HepG2 (cell line): ENCODE measurements around the gene GPS2. TPM values are rescaled to one million over a fixed set of nuclear protein-coding genes. Genes with fewer than 3 reads are reported as not detected.

Experiments used
- ARNT2 ChIP-seq: sonication (generic); formaldehyde crosslinking; IDR thresholded peaks from 2 replicates; pipeline ENCODE4 v1.8.0; 2022; ENCODE audit warnings: mild to moderate bottlenecking, low read depth, missing genetic modification reagents, moderate library complexity
- ATAD3A ChIP-seq: sonication (generic); formaldehyde crosslinking; IDR thresholded peaks from 2 replicates; pipeline ENCODE4 v1.4.0; 2020; ENCODE audit warnings: missing genetic modification reagents
- DRAP1 ChIP-seq: IDR thresholded peaks from 2 replicates; pipeline ENCODE4 v1.6.1; 2016; ENCODE audit warnings: missing genetic modification reagents, missing compliant biosample characterization
- HES4 ChIP-seq: sonication (generic); formaldehyde crosslinking; IDR thresholded peaks from 2 replicates; pipeline ENCODE4 v1.9.0; 2021; ENCODE audit warnings: mild to moderate bottlenecking, missing genetic modification reagents, borderline replicate concordance
- HNRNPL ChIP-seq: fragments of 200-400 bp; formaldehyde crosslinking; IDR thresholded peaks from 2 replicates; pipeline ENCODE4 v1.6.1; 2017; ENCODE audit warnings: mild to moderate bottlenecking, low read depth, low read length
- HNRNPLL ChIP-seq: fragments of 200-400 bp; formaldehyde crosslinking; IDR thresholded peaks from 2 replicates; pipeline ENCODE4 v1.6.1; 2017; ENCODE audit warnings: mild to moderate bottlenecking, low read depth, low read length; ENCODE audit not compliant: poor library complexity, severe bottlenecking
- IKZF5 ChIP-seq: IDR thresholded peaks from 2 replicates; pipeline ENCODE4 v1.6.1; 2018; ENCODE audit warnings: missing genetic modification reagents, mild to moderate bottlenecking, missing compliant biosample characterization
- KLF13 ChIP-seq: sonication (generic); formaldehyde crosslinking; IDR thresholded peaks from 2 replicates; pipeline ENCODE4 v1.4.0; 2020; ENCODE audit warnings: mild to moderate bottlenecking, missing genetic modification reagents
- NBN ChIP-seq: fragments of 450-650 bp; conservative IDR thresholded peaks from 2 replicates; pipeline ENCODE4 v1.6.1; 2017
- PCBP1 ChIP-seq: fragments of 200-400 bp; formaldehyde crosslinking; IDR thresholded peaks from 2 replicates; pipeline ENCODE4 v1.6.1; 2017; ENCODE audit warnings: mild to moderate bottlenecking, low read depth, low read length, borderline replicate concordance
- PHF20 ChIP-seq: sonication (generic); formaldehyde crosslinking; IDR thresholded peaks from 2 replicates; pipeline ENCODE4 v1.5.0; 2020; ENCODE audit warnings: mild to moderate bottlenecking, missing genetic modification reagents
- POGK ChIP-seq: sonication (generic); formaldehyde crosslinking; conservative IDR thresholded peaks from 2 replicates; pipeline ENCODE4 v1.8.0; 2022; ENCODE audit warnings: mild to moderate bottlenecking, moderate library complexity, missing genetic modification reagents
- SUZ12 ChIP-seq: fragments of 150-350 bp; IDR thresholded peaks from 2 replicates; pipeline ENCODE4 v1.6.1; 2014; ENCODE audit warnings: low read depth, low read length
- TFAP4 ChIP-seq: sonication (generic); IDR thresholded peaks from 2 replicates; pipeline ENCODE4 v1.6.1; 2016; ENCODE audit warnings: low read depth, borderline replicate concordance
- THYN1 ChIP-seq: sonication (generic); formaldehyde crosslinking; IDR thresholded peaks from 2 replicates; pipeline ENCODE4 v1.8.1; 2023; ENCODE audit warnings: low read depth, mild to moderate bottlenecking, moderate library complexity, missing genetic modification reagents, borderline replicate concordance
- TRIM22 ChIP-seq: fragments of 450-650 bp; IDR thresholded peaks from 2 replicates; pipeline ENCODE4 v1.6.1; 2017
- WIZ ChIP-seq: sonication (generic); formaldehyde crosslinking; IDR thresholded peaks from 2 replicates; pipeline ENCODE4 v1.5.1; 2020; ENCODE audit warnings: mild to moderate bottlenecking, missing genetic modification reagents
- ZNF101 ChIP-seq: sonication (generic); formaldehyde crosslinking; IDR thresholded peaks from 2 replicates; pipeline ENCODE4 v1.4.0; 2020; ENCODE audit warnings: mild to moderate bottlenecking, low read depth, missing genetic modification reagents, borderline replicate concordance
- ZNF205 ChIP-seq: IDR thresholded peaks from 2 replicates; pipeline ENCODE4 v1.6.1; 2018; ENCODE audit warnings: missing biosample characterization, missing genetic modification reagents
- ZNF326 ChIP-seq: sonication (generic); formaldehyde crosslinking; IDR thresholded peaks from 2 replicates; pipeline ENCODE4 v1.4.0; 2020; ENCODE audit warnings: missing genetic modification reagents, borderline replicate concordance
- ZNF652 ChIP-seq: IDR thresholded peaks from 2 replicates; pipeline ENCODE4 v1.6.1; 2016; ENCODE audit warnings: low read depth, borderline replicate concordance
- ZNF749 ChIP-seq: sonication (generic); formaldehyde crosslinking; IDR thresholded peaks from 2 replicates; pipeline ENCODE4 v1.8.0; 2022; ENCODE audit warnings: mild to moderate bottlenecking, missing genetic modification reagents, moderate library complexity, borderline replicate concordance
- ZSCAN12 ChIP-seq: sonication (generic); formaldehyde crosslinking; IDR thresholded peaks from 2 replicates; pipeline ENCODE4 v1.9.0; 2021; ENCODE audit warnings: mild to moderate bottlenecking, missing genetic modification reagents
- ZSCAN30 ChIP-seq: sonication (generic); formaldehyde crosslinking; IDR thresholded peaks from 2 replicates; pipeline ENCODE4 v1.5.0; 2020; ENCODE audit warnings: mild to moderate bottlenecking, missing genetic modification reagents
- polyA plus RNA-seq, 8 experiments: library from polyadenylated mRNA; depleted of rRNA in 3 of 8; stranded (reverse) in 7 of 8; unstranded in 1 of 8; fragments of >200 nt; fragmentation: Illumina TruSeq in 4 of 8; extraction: Trizol in 4 of 8; gene quantifications; 2 replicates each; pipeline versions ENCODE4 v1.2.1 to v1.2.3, GENCODE V29; 2011 to 2016; ENCODE audit warnings: low read depth in 4 of 8, missing spikeins in 1 of 8, mixed read lengths in 1 of 8; ENCODE audit not compliant: insufficient read depth in 1 of 8
- total RNA-seq, 5 experiments: library from RNA; depleted of rRNA; stranded (reverse); fragments of >200 nt; fragmentation: Illumina TruSeq; extraction: Trizol; gene quantifications; 2 replicates each; pipeline ENCODE4 v1.2.3, GENCODE V29; 2016; ENCODE audit warnings: low read depth in 1 of 5

The GPS2 gene
- total and polyA plus RNA-seq, 2 of the 13 experiments (the other 11 are each of a cell fraction or from before 2014, with no cell fraction given) = 58.0 to 59.4 TPM

- no peak for TF ChIP-seq TFAP4
- TF ChIP-seq WIZ (CRISPR knock-in tag) = no peak; the same call in 1 of the 2 replicates
- TF ChIP-seq ZSCAN12 = no peak
- TF ChIP-seq THYN1 (CRISPR knock-in tag) = no peak
- no peak for TF ChIP-seq ZSCAN30 (CRISPR knock-in tag)
- TF ChIP-seq HNRNPLL = peak; percentile 60
- 0 out of 2 replicates have a peak, but pooled peaks have one; percentile 12 for TF ChIP-seq POGK (CRISPR knock-in tag)
- no peak for TF ChIP-seq HES4
- TF ChIP-seq IKZF5 (CRISPR knock-in tag) = no peak
- TF ChIP-seq SUZ12 = no peak
- no peak for TF ChIP-seq PCBP1
- TF ChIP-seq ZNF101 (CRISPR knock-in tag) = no peak
- no peak for TF ChIP-seq ZNF652 (CRISPR knock-in tag)
- no peak for TF ChIP-seq HNRNPL
- no peak for TF ChIP-seq KLF13 (CRISPR knock-in tag)
- no peak for TF ChIP-seq NBN
- TF ChIP-seq ARNT2 (CRISPR knock-in tag) = 0 out of 2 replicates have a peak, but pooled peaks have one; percentile 31
- no peak for TF ChIP-seq ZNF326 (CRISPR knock-in tag)
- TF ChIP-seq PHF20 (CRISPR knock-in tag) = peak; percentile 54; the same call in 1 of the 2 replicates
- 0 out of 2 replicates have a peak, but pooled peaks have one; percentile 39 for TF ChIP-seq ZNF205 (CRISPR knock-in tag)
- TF ChIP-seq ATAD3A (CRISPR knock-in tag) = no peak
- TF ChIP-seq TRIM22 = no peak
- peak; percentile 71 for TF ChIP-seq DRAP1 (CRISPR knock-in tag)
- TF ChIP-seq ZNF749 (CRISPR knock-in tag) = no peak; the same call in 1 of the 2 replicates
Observed at GRCh38 chr17:7306911-7307685, 8.1 kb downstream of the GPS2 start, which contains the start of gene EIF5A (continued).
